LNCAP (cell line): ENCODE results near the gene OR1C1.

Source experiments
- CTCF ChIP-seq: fragments of 450-650 bp; IDR thresholded peaks from 2 replicates; pipeline ENCODE4 v1.5.1; 2017; ENCODE audit warnings: mild to moderate bottlenecking

OR1C1 gene

GRCh38 chr1:247740721-247741120 is 19.6 kb downstream of the OR1C1 start:
- TF ChIP-seq CTCF: no peak

GRCh38 chr1:247738315-247738714 is 22.0 kb downstream of the OR1C1 start, which contains the start of gene OR14K1:
Gene OR14K1 (plus strand): TSS chr1:247738615. CDS start chr1:247738615, 0 bp downstream.
- TF ChIP-seq CTCF: no peak

- no peak for TF ChIP-seq CTCF
Measured at GRCh38 chr1:247721222-247721621, 39.1 kb downstream of the OR1C1 start.

GRCh38 chr1:247716546-247716945 is 43.8 kb downstream of the OR1C1 start, which contains the start of gene OR6F1:
Gene OR6F1 (minus strand): TSS chr1:247716646. CDS start chr1:247712755, 3,891 bp downstream.
- TF ChIP-seq CTCF: no peak

- no peak for TF ChIP-seq CTCF
Measured at GRCh38 chr1:247713753-247714152, 46.6 kb downstream of the OR1C1 start.
